ENCODE data around the gene ULK4. TPM values are rescaled to one million over a fixed set of nuclear protein-coding genes. Genes with fewer than 3 reads are reported as not detected.

ULK4 gene
- total and polyA plus RNA-seq, 2 of the 4 experiments (the other 2 are of a cell fraction) = 2.7 to 5.0 TPM

GRCh38 chr3:41753651-41754050 is 208.3 kb downstream of the ULK4 start:
- no peaks in the 10 kb centered on the region for H3K36me3 ChIP-seq (ENCODE audit: control insufficient read depth, insufficient read depth, low read length)
- H3K79me1 ChIP-seq (ENCODE audit: low read depth in 1 of 2, low read length in 2 of 2) = no peaks in the 10 kb centered on the region
- H4K8ac ChIP-seq (ENCODE audit: low read depth in 2 of 2, low read length in 2 of 2) = no peak overlapping the region
- H4K20me1 ChIP-seq (ENCODE audit: insufficient read depth, low read length) = no peaks in the 10 kb centered on the region
- ATAC-seq (ENCODE audit: low read depth) (no peak), DNase-seq (no peak)
- no peak overlapping the region for H3K4me2 ChIP-seq (ENCODE audit: low read depth, low read length)
- BruUV-seq (replicated peaks) = no TSS peak
- H3K9me3 ChIP-seq (ENCODE audit: control insufficient read depth, insufficient read depth, low read length) = no peaks in the 10 kb centered on the region
- H3K4me3 ChIP-seq (ENCODE audit: insufficient read depth, low read depth, low read length) = no peak overlapping the region
- CTCF ChIA-PET = no interaction called here
- no peak overlapping the region for H2BK5ac ChIP-seq (ENCODE audit: low read depth, low read length, poor library complexity, severe bottlenecking)
- POLR2A ChIA-PET (ENCODE audit: unreplicated experiment) = no interaction called here
- H2AK9ac ChIP-seq (replicated peaks; ENCODE audit: low read depth, low read length, poor library complexity) = no peak overlapping the region
- no peak overlapping the region for H3K23ac ChIP-seq (ENCODE audit: low read depth, low read length)
- no peak overlapping the region for H2BK20ac ChIP-seq (ENCODE audit: low read depth, low read length)
- no peak overlapping the region for H3K4ac ChIP-seq (ENCODE audit: low read depth, low read length)
- no peak overlapping the region for H3K9ac ChIP-seq (ENCODE audit: low read depth, low read length)
- H3K18ac ChIP-seq (ENCODE audit: low read depth, low read length) = no peak overlapping the region
- no peak overlapping the region for H2BK15ac ChIP-seq (ENCODE audit: low read depth, low read length)
- no peak overlapping the region for H3K56ac ChIP-seq (ENCODE audit: extremely low read depth, insufficient read depth, low read length)
- H3K4me1 ChIP-seq (ENCODE audit: control insufficient read depth, insufficient read depth, low read length) = no peaks in the 10 kb centered on the region
- H2AK5ac ChIP-seq (ENCODE audit: low read depth, low read length) = no peak overlapping the region
- intact Hi-C loops (cut with micrococcal nuclease) = no loop called here
- no peak overlapping the region for H4K5ac ChIP-seq (ENCODE audit: low read depth, low read length)
- H4K91ac ChIP-seq (ENCODE audit: insufficient read depth, low read depth, low read length) = no peak overlapping the region
- H3K27me3 ChIP-seq (ENCODE audit: control insufficient read depth, insufficient read depth, low read length) = no peaks in the 10 kb centered on the region
- no peak overlapping the region for H2AFZ ChIP-seq (replicated peaks; ENCODE audit: low read length, poor library complexity)
- no peak for TF ChIP-seq MXI1 (IDR thresholded peaks at IDR 0.05; ENCODE audit: borderline replicate concordance, low read depth, low read length)
- no peak for TF ChIP-seq USF2 (IDR thresholded peaks at IDR 0.05; ENCODE audit: low read depth, low read length)
- no peak for TF ChIP-seq CHD1 (IDR thresholded peaks at IDR 0.05; ENCODE audit: low read depth, low read length)
- no peak for TF ChIP-seq CTCF (conservative IDR thresholded peaks at IDR 0.05; ENCODE audit: low read depth, low read length)
- no peak for TF ChIP-seq ELK1 (IDR thresholded peaks at IDR 0.05; ENCODE audit: borderline replicate concordance, low read depth, low read length)
- TF ChIP-seq NFE2L2 (IDR thresholded peaks at IDR 0.05; ENCODE audit: low read depth, low read length) = no peak
- no peak for TF ChIP-seq BHLHE40 (IDR thresholded peaks at IDR 0.05; ENCODE audit: low read depth, low read length)
- no peak for TF ChIP-seq POLR2A (IDR thresholded peaks at IDR 0.05; ENCODE audit: low read depth, low read length)
- no peak for TF ChIP-seq CEBPB (IDR thresholded peaks at IDR 0.05; ENCODE audit: low read depth, low read length)
- TF ChIP-seq MAZ (IDR thresholded peaks at IDR 0.05; ENCODE audit: borderline replicate concordance, low read depth, low read length) = no peak
- TF ChIP-seq FOS (IDR thresholded peaks at IDR 0.05; ENCODE audit: low read depth, low read length) = no peak
- H3K14ac ChIP-seq (replicated peaks; ENCODE audit: low read depth, low read length) = no peak overlapping the region
- dilution Hi-C loops (cut with HindIII; ENCODE audit: low sequenced_read_pairs, unreplicated experiment) = no loop called here
- H2BK120ac ChIP-seq (ENCODE audit: low read depth, low read length) = no peak overlapping the region
- H3K27ac ChIP-seq (ENCODE audit: insufficient read depth, low read length) = no peak overlapping the region
- H3K9me1 ChIP-seq (ENCODE audit: insufficient read depth, low read length) = no peaks in the 10 kb centered on the region
- in situ Hi-C loops (cut with MboI; ENCODE audit: low sequenced_read_pairs) = no loop called here
